SK-N-SH treated with all-trans-retinoic acid at 6 μM for 48 hours (cell line): ENCODE data around the gene DRAM1.

Source experiments
- ATAC-seq: fragments of 200-7000 bp; cut with Tn5 transposase; 3 replicates; pipeline ENCODE4 v1.9.1; 2020; ENCODE audit warnings: mild to moderate bottlenecking, moderate library complexity
- ARNTL ChIP-seq: fragments of 450-650 bp; formaldehyde crosslinking; IDR thresholded peaks from 2 replicates; pipeline ENCODE4 v1.5.0; 2020; ENCODE audit warnings: low read depth, mild to moderate bottlenecking, moderate library complexity, borderline replicate concordance
- BACH2 ChIP-seq: fragments of 250-450 bp; sonication (Bioruptor Pico); IDR thresholded peaks from 2 replicates; pipeline ENCODE4 v1.9.0; 2021; ENCODE audit warnings: mild to moderate bottlenecking, borderline replicate concordance
- CSRNP3 ChIP-seq: fragments of 250-450 bp; sonication (Bioruptor Pico); IDR thresholded peaks from 2 replicates; pipeline ENCODE4 v1.5.1; 2021; ENCODE audit warnings: mild to moderate bottlenecking, moderate library complexity
- ESRRG ChIP-seq: fragments of 250-450 bp; sonication (Bioruptor Pico); IDR thresholded peaks from 2 replicates; pipeline ENCODE4 v1.6.1; 2021; ENCODE audit warnings: mild to moderate bottlenecking
- GLIS3 ChIP-seq: fragments of 250-450 bp; sonication (Bioruptor Pico); IDR thresholded peaks from 2 replicates; pipeline ENCODE4 v1.5.0; 2020; ENCODE audit warnings: mild to moderate bottlenecking, moderate library complexity
- ISL1 ChIP-seq: fragments of 250-450 bp; sonication (Bioruptor Pico); IDR thresholded peaks from 2 replicates; pipeline ENCODE4 v2.1.2; 2022; ENCODE audit warnings: mild to moderate bottlenecking, moderate library complexity
- OSR1 ChIP-seq: fragments of 250-450 bp; sonication (Bioruptor Pico); IDR thresholded peaks from 2 replicates; pipeline ENCODE4 v1.8.0; 2022; ENCODE audit warnings: moderate library complexity, mild to moderate bottlenecking, inconsistent platforms
- PATZ1 ChIP-seq: fragments of 250-450 bp; sonication (Bioruptor Pico); IDR thresholded peaks from 2 replicates; pipeline ENCODE4 v1.8.0; 2020; ENCODE audit warnings: mild to moderate bottlenecking, moderate library complexity, borderline replicate concordance
- POU6F1 ChIP-seq: fragments of 250-450 bp; sonication (Bioruptor Pico); IDR thresholded peaks from 2 replicates; pipeline ENCODE4 v1.8.0; 2021; ENCODE audit warnings: low read depth, mild to moderate bottlenecking, moderate library complexity, borderline replicate concordance
- PPARA ChIP-seq: fragments of 250-450 bp; sonication (Bioruptor Pico); IDR thresholded peaks from 2 replicates; pipeline ENCODE4 v1.5.0; 2020; ENCODE audit warnings: mild to moderate bottlenecking, borderline replicate concordance
- RARB ChIP-seq: fragments of 250-450 bp; sonication (Bioruptor Pico); IDR thresholded peaks from 2 replicates; pipeline ENCODE4 v1.8.0; 2021; ENCODE audit warnings: mild to moderate bottlenecking, moderate library complexity
- SNAI2 ChIP-seq: fragments of 250-450 bp; sonication (Bioruptor Pico); IDR thresholded peaks from 2 replicates; pipeline ENCODE4 v1.5.0; 2020; ENCODE audit warnings: mild to moderate bottlenecking, moderate library complexity
- TCF4 ChIP-seq: fragments of 250-450 bp; sonication (Bioruptor Pico); IDR thresholded peaks from 2 replicates; pipeline ENCODE4 v1.8.0; 2021; ENCODE audit warnings: mild to moderate bottlenecking, moderate library complexity, borderline replicate concordance
- TOX ChIP-seq: fragments of 250-450 bp; sonication (Bioruptor Pico); IDR thresholded peaks from 2 replicates; pipeline ENCODE4 v1.8.0; 2021; ENCODE audit warnings: mild to moderate bottlenecking, moderate library complexity, borderline replicate concordance
- TSHZ2 ChIP-seq: fragments of 250-450 bp; sonication (Bioruptor Pico); IDR thresholded peaks from 2 replicates; pipeline ENCODE4 v1.5.0; 2020; ENCODE audit warnings: mild to moderate bottlenecking, moderate library complexity
- ZC3H10 ChIP-seq: fragments of 250-450 bp; sonication (Bioruptor Pico); IDR thresholded peaks from 2 replicates; pipeline ENCODE4 v1.5.1; 2021; ENCODE audit warnings: mild to moderate bottlenecking, moderate library complexity
- ZFP3 ChIP-seq: fragments of 250-450 bp; sonication (Bioruptor Pico); IDR thresholded peaks from 2 replicates; pipeline ENCODE4 v1.5.0; 2020; ENCODE audit warnings: mild to moderate bottlenecking, moderate library complexity
- ZFP30 ChIP-seq: fragments of 450-650 bp; formaldehyde crosslinking; IDR thresholded peaks from 2 replicates; pipeline ENCODE4 v1.5.0; 2022; ENCODE audit warnings: mild to moderate bottlenecking, moderate library complexity
- ZNF565 ChIP-seq: fragments of 450-650 bp; formaldehyde crosslinking; conservative IDR thresholded peaks from 2 replicates; pipeline ENCODE4 v1.5.0; 2020; ENCODE audit warnings: low read depth, mild to moderate bottlenecking, moderate library complexity
- ZNF70 ChIP-seq: fragments of 450-650 bp; formaldehyde crosslinking; IDR thresholded peaks from 2 replicates; pipeline ENCODE4 v1.5.0; 2020; ENCODE audit warnings: mild to moderate bottlenecking, moderate library complexity
- ZNF8 ChIP-seq: fragments of 450-650 bp; formaldehyde crosslinking; IDR thresholded peaks from 2 replicates; pipeline ENCODE4 v1.5.0; 2020; ENCODE audit warnings: mild to moderate bottlenecking, moderate library complexity

The DRAM1 gene

GRCh38 chr12:101924618-101925017 lies 47.2 kb downstream of the DRAM1 start:
- peak; percentile 68 for ATAC-seq
- TF ChIP-seq CSRNP3 (CRISPR knock-in tag) (no peak), ZNF70 (CRISPR knock-in tag) (no peak), PPARA (CRISPR knock-in tag) (no peak), ZFP3 (CRISPR knock-in tag) (no peak), RARB (no peak), TOX (no peak), ZNF565 (no peak), ISL1 (CRISPR knock-in tag) (no peak), PATZ1 (no peak)

GRCh38 chr12:101925361-101925760 lies 48.0 kb downstream of the DRAM1 start:
- TF ChIP-seq TSHZ2 (no peak), ISL1 (CRISPR knock-in tag) (no peak), ZFP30 (no peak), SNAI2 (CRISPR knock-in tag) (no peak), CSRNP3 (CRISPR knock-in tag) (no peak), RARB (no peak), TOX (no peak), PATZ1 (no peak), BACH2 (CRISPR knock-in tag) (no peak), PPARA (CRISPR knock-in tag) (no peak), OSR1 (no peak), POU6F1 (no peak), ZNF70 (CRISPR knock-in tag) (no peak), ZC3H10 (no peak), ZFP3 (CRISPR knock-in tag) (no peak), ZNF8 (CRISPR knock-in tag) (no peak), ARNTL (CRISPR knock-in tag) (no peak), ZNF565 (no peak)
- ATAC-seq = peak; percentile 82

GRCh38 chr12:101925935-101926334 lies 48.6 kb downstream of the DRAM1 start:
- no peak for ATAC-seq
- TF ChIP-seq TOX (no peak), ARNTL (CRISPR knock-in tag) (no peak), GLIS3 (CRISPR knock-in tag) (no peak), ZNF70 (CRISPR knock-in tag) (no peak), PATZ1 (no peak), TCF4 (CRISPR knock-in tag) (no peak), ISL1 (CRISPR knock-in tag) (no peak), ESRRG (CRISPR knock-in tag) (no peak), SNAI2 (CRISPR knock-in tag) (no peak)
- TF ChIP-seq, all 23 proteins: peak for 0
